Heart right ventricle (tissue), 16 donors: ENCODE measurements around the gene ZFYVE28. TPM values are rescaled to one million over a fixed set of nuclear protein-coding genes. Genes with fewer than 3 reads are reported as not detected.

ENCODE experiments used
- ATAC-seq, 8 donors: fragments of 200-7000 bp; cut with Tn5 transposase; one replicate each; pipeline ENCODE4 v1.9.1; 2020; ENCODE audit warnings: mild to moderate bottlenecking in 8 of 8, moderate library complexity in 8 of 8, moderate number of reproducible peaks in 1 of 8
- DNase-seq, 2 donors: peaks; one replicate each; pipeline ENCODE4 v3.0.0-alpha.2; 2020
- H3K27ac ChIP-seq, 10 donors: fragments of 200-600 bp; sonication (generic) in 2 of 10; one replicate each; pipeline versions ENCODE4 v1.5.0 to v1.8.0; 2020 to 2022; ENCODE audit warnings: mild to moderate bottlenecking in 3 of 10
- H3K27me3 ChIP-seq, 7 donors: fragments of 200-600 bp; one replicate each; pipeline ENCODE4 v1.8.0; 2021 to 2022; ENCODE audit warnings: mild to moderate bottlenecking in 2 of 7
- H3K36me3 ChIP-seq, 9 donors: fragments of 200-600 bp; sonication (generic) in 1 of 9; one replicate each; pipeline versions ENCODE4 v1.5.0 to v1.8.0; 2020 to 2022; ENCODE audit warnings: mild to moderate bottlenecking in 2 of 9
- H3K4me1 ChIP-seq, 9 donors: fragments of 200-600 bp; sonication (generic) in 1 of 9; one replicate each; pipeline versions ENCODE4 v1.5.0 to v1.8.0; 2020 to 2022; ENCODE audit warnings: mild to moderate bottlenecking in 4 of 9
- H3K4me3 ChIP-seq, 10 donors: fragments of 200-600 bp; sonication (generic) in 2 of 10; one replicate each; pipeline versions ENCODE4 v1.5.0 to v1.8.0; 2020 to 2022; ENCODE audit warnings: mild to moderate bottlenecking in 7 of 10, moderate library complexity in 2 of 10
- H3K9me3 ChIP-seq, 11 donors: fragments of 200-600 bp in 10 of 11; sonication (generic) in 2 of 11; one replicate each; pipeline versions ENCODE4 v1.5.0 to v1.8.0; 2013 to 2022; ENCODE audit warnings: mild to moderate bottlenecking in 2 of 11, control low read depth in 1 of 11, moderate library complexity in 1 of 11
- CTCF ChIP-seq, 9 donors: fragments of 200-600 bp; sonication (generic) in 2 of 9; IDR thresholded peaks; one replicate each; pipeline versions ENCODE4 v1.5.0 to v1.8.0; 2021 to 2022; ENCODE audit warnings: antibody characterized with exemption in 9 of 9, mild to moderate bottlenecking in 5 of 9, moderate library complexity in 1 of 9
- WGBS, 2 donors: extraction: QIAGEN DNeasy Blood & Tissue Kit; methylation state at CpG; one replicate each; pipeline ENCODE4 v1.1.7; 2013; ENCODE audit warnings: inconsistent platforms in 1 of 2; 5-methylcytosine and 5-hydroxymethylcytosine counted together
- intact Hi-C, 10 donors: fragments of 100-400 bp; cut with DNase I; formaldehyde crosslinking; loops; one replicate each; pipeline versions ENCODE4 v1.11.1 to v1.14.2; 2022
- polyA plus RNA-seq, 2 donors: library from polyadenylated mRNA; stranded (reverse); fragments of 200-250 nt; gene quantifications; one replicate each; pipeline ENCODE4 v1.2.3, GENCODE V29; 2013
- total RNA-seq, 10 donors: library from RNA; stranded (reverse); fragmentation: NEBNext Ultra II Directional in 3 of 10; extraction: Animal tissue kit (Norgen Biotek cat#: 25700) in 3 of 10; gene quantifications; one replicate each; pipeline versions ENCODE4 v1.2.1 to v1.2.4, GENCODE V29; 2021 to 2023
- donor health status: Arrhythmogenic right ventricular cardiomyopathy.
- donor health status: ischemic (EF 13 %, LVEDD 7.1; RV severe dilation, severe dysfunction).
- donor health status: healthy with polysubstance abuse.
- donor health status: DM: no; HTN: yes; CAD: no.
- donor health status: DM: no; HTN: no; CAD: no.
- donor health status: ischemic (EF 25% LVEDD 6.9; RV normal size, moderate dysfunction).
- donor health status: ischemic (EF 25% LVEDD 5.7; RV mildly dilated, moderate dysfunction).
- donor health status: healthy.
- donor health status: DM: yes; HTN: yes; CAD: no.
- donor health status: Ischemic cardiomyopathy.
- donor health status: ischemic (EF 35%, LVEDD 5.7; RV mildly dilated, moderate dysfunction).
- donor health status: nonischemic (EF 11% LVEDD 7.7; RV severe dilation, severe dysfunction).
- donor health status: DM: yes; HTN: yes; CAD: no.
- donor health status: PGD.
- donor health status: ischemic (EF 29% LVEDD 5.4; RV normal size, mild dysfunction).
- donor health status: nonischemic (EF 23%, LVEDD 6.1; RV moderate dilation, normal function).

Gene ZFYVE28
- total and polyA plus RNA-seq, 12 donors: 2.3 to 9.9 (median 3.5) TPM

- 47 to 51% methylated on average over 9 of the region's 9 CpGs for WGBS, 2 donors
- H3K27me3 ChIP-seq: peaks cover 0 to 71% (median 40%) of the 10 kb centered on the region in 7 donors
- H3K4me3 ChIP-seq: no peak overlapping the region
- intact Hi-C loops: loop anchor here in 8 of 10 donors (5.0 to 10.0 kb wide), 6 partner anchors 42 to 545 kb away; partner anchors contain the start of genes MXD4 (in 6 of the 8), HAUS3 (in 3 of the 8), POLN (in 3 of the 8) and GRK4 (in 1 of the 8)
- ATAC-seq: no peak
- no peak overlapping the region for H3K27ac ChIP-seq
- no peak for TF ChIP-seq CTCF (IDR thresholded peaks at IDR 0.05)
- no peaks in the 10 kb centered on the region for H3K9me3 ChIP-seq
- no peaks in the 10 kb centered on the region for H3K36me3 ChIP-seq
- DNase-seq: no peak
- peaks cover 3 to 31% (median 15%) of the 10 kb centered on the region in 9 donors for H3K4me1 ChIP-seq
These were observed 1.4 kb upstream of the ZFYVE28 start for GRCh38 chr4:2419814-2420213.

GRCh38 chr4:2418650-2419571 lies 466 bp upstream of the ZFYVE28 start, which contains the start of gene CFAP99:
TSS of gene CFAP99 (plus strand) at chr4:2418955.
- Histone ChIP-seq H3K9me3 (no peaks in the 10 kb centered on the region), H3K4me1 (peaks cover 3 to 39% (median 21%) of the 10 kb centered on the region in 9 donors), H3K27ac (peak within 1 kb of the TSS in 6 of 10 donors; percentile 31 to 71 (median 52)), H3K4me3 (peak within 1 kb of the TSS; percentile 41 to 93 (median 63)), H3K27me3 (peaks cover 0 to 71% (median 40%) of the 10 kb centered on the region in 7 donors), H3K36me3 (no peaks in the 10 kb centered on the region)
- WGBS, 2 donors: 1% methylated on average over 74 to 94 of the region's 94 CpGs
- peak in 3 of 9 donors; percentile 33 to 43 (median 36) for TF ChIP-seq CTCF (IDR thresholded peaks at IDR 0.05)
- DNase-seq: peak; percentile 97 to 99
- ATAC-seq: peak; percentile 95 to 98 (median 97)
- intact Hi-C loops: loop anchor here in 8 of 10 donors (5.0 to 10.0 kb wide), 6 partner anchors 43 to 546 kb away; partner anchors contain the start of genes MXD4 (in 6 of the 8), HAUS3 (in 3 of the 8), POLN (in 3 of the 8) and GRK4 (in 1 of the 8)

- Histone ChIP-seq H3K4me1 (peaks cover 14 to 55% (median 37%) of the 10 kb centered on the region in 9 donors), H3K27me3 (peaks cover 0 to 61% (median 27%) of the 10 kb centered on the region in 7 donors), H3K27ac (peak overlapping the region in 5 of 10 donors; percentile 6 to 74 (median 48)), H3K9me3 (no peaks in the 10 kb centered on the region), H3K4me3 (peak overlapping the region; percentile 41 to 93 (median 63)), H3K36me3 (no peaks in the 10 kb centered on the region)
- ATAC-seq: no peak
- intact Hi-C loops: loop anchor here in 8 of 10 donors (5.0 to 10.0 kb wide), 6 partner anchors 45 to 548 kb away; partner anchors contain the start of genes MXD4 (in 6 of the 8), HAUS3 (in 3 of the 8), POLN (in 3 of the 8) and GRK4 (in 1 of the 8)
- DNase-seq: no peak
- no peak for TF ChIP-seq CTCF (IDR thresholded peaks at IDR 0.05)
- WGBS, 2 donors: 0% methylated on average over 44 to 61 of the region's 61 CpGs
These were observed 1.1 kb downstream of the ZFYVE28 start for GRCh38 chr4:2417226-2417764.
